ENCODE results near the gene MTF2. TPM values are rescaled to one million over a fixed set of nuclear protein-coding genes. Genes with fewer than 3 reads are reported as not detected.
"Not testable (repeated sequence)": the region's sequence is repeated elsewhere in the genome, so short reads cannot be mapped to it uniquely, and the experiment has no call there.

Gene MTF2
- 42.7 TPM for total RNA-seq

- peak; percentile 98 for DNase-seq
These were observed at the start of gene MTF2 for GRCh38 chr1:93078986-93079654. Gene MTF2, plus strand, starts transcription at chr1:93079283. Its CDS starts 244 bp downstream, at chr1:93079527.

- no peak for DNase-seq
These were observed 49.8 kb upstream of the MTF2 start for GRCh38 chr1:93029317-93029716.

- DNase-seq, result not testable (repeated sequence)
These were observed 48.9 kb upstream of the MTF2 start for GRCh38 chr1:93030191-93030590.

GRCh38 chr1:93031711-93032110 lies 47.4 kb upstream of the MTF2 start:
- DNase-seq, result no peak

GRCh38 chr1:93033029-93033428 lies 46.1 kb upstream of the MTF2 start:
- DNase-seq, result no peak

- DNase-seq, result no peak
These were observed 45.3 kb upstream of the MTF2 start for GRCh38 chr1:93033785-93034184.

GRCh38 chr1:93034397-93034796 lies 44.7 kb upstream of the MTF2 start:
- no peak for DNase-seq

GRCh38 chr1:93036672-93037071 lies 42.4 kb upstream of the MTF2 start:
- no peak for DNase-seq

- DNase-seq, result no peak
These were observed 36.7 kb upstream of the MTF2 start for GRCh38 chr1:93042187-93043056.

GRCh38 chr1:93043057-93043557 lies 36.0 kb upstream of the MTF2 start:
- no peak for DNase-seq

GRCh38 chr1:93047618-93048017 lies 31.5 kb upstream of the MTF2 start:
- no peak for DNase-seq

- DNase-seq, result peak; percentile 10
These were observed 27.1 kb upstream of the MTF2 start for GRCh38 chr1:93051961-93052360.

- DNase-seq, result no peak
These were observed 22.9 kb upstream of the MTF2 start for GRCh38 chr1:93056214-93056613.

- DNase-seq, result no peak
These were observed 22.4 kb upstream of the MTF2 start for GRCh38 chr1:93056649-93057048.

- peak; percentile 45 for DNase-seq
These were observed 16.9 kb upstream of the MTF2 start for GRCh38 chr1:93061895-93062792.

GRCh38 chr1:93076268-93076667 lies 2.8 kb upstream of the MTF2 start:
- no peak for DNase-seq

- DNase-seq, result peak; percentile 14
These were observed 880 bp upstream of the MTF2 start for GRCh38 chr1:93078203-93078602.

GRCh38 chr1:93078638-93078985 lies 471 bp upstream of the MTF2 start:
- DNase-seq, result no peak

- DNase-seq, result peak; percentile 45
These were observed 630 bp downstream of the MTF2 start for GRCh38 chr1:93079685-93080141.

GRCh38 chr1:93080179-93080823 lies 1.2 kb downstream of the MTF2 start:
- peak; percentile 73 for DNase-seq

GRCh38 chr1:93081716-93082115 lies 2.6 kb downstream of the MTF2 start:
- DNase-seq, result peak; percentile 19

- DNase-seq, result no peak
These were observed 3.2 kb downstream of the MTF2 start for GRCh38 chr1:93082313-93082712.

Data from tongue (tissue), 2 donors.